Prostate gland (tissue), 2 donors: ENCODE measurements around the gene ST7L.

Source experiments
- POLR2A ChIP-seq: fragments of 450-650 bp; IDR thresholded peaks from one replicate; pipeline ENCODE4 v1.6.1; 2016; ENCODE audit warnings: antibody characterized with exemption, mild to moderate bottlenecking
- POLR2AphosphoS5 ChIP-seq: sonication (generic); formaldehyde crosslinking; IDR thresholded peaks from one replicate; pipeline ENCODE4 v1.6.1; 2017; ENCODE audit warnings: antibody characterized with exemption
- TF ChIP-seq, protein P1 (sequence below), 4 experiments: fragments of 200-600 bp in 2 of 4; fragments of 450-650 bp in 2 of 4; sonication (generic) in 2 of 4; IDR thresholded peaks; 1 replicate in 3 of 4; 2 replicates in 1 of 4; pipeline ENCODE4 v1.5.1; 2016 to 2019; ENCODE audit warnings: antibody characterized with exemption in 4 of 4, mild to moderate bottlenecking in 2 of 4, moderate library complexity in 2 of 4

DNA sequence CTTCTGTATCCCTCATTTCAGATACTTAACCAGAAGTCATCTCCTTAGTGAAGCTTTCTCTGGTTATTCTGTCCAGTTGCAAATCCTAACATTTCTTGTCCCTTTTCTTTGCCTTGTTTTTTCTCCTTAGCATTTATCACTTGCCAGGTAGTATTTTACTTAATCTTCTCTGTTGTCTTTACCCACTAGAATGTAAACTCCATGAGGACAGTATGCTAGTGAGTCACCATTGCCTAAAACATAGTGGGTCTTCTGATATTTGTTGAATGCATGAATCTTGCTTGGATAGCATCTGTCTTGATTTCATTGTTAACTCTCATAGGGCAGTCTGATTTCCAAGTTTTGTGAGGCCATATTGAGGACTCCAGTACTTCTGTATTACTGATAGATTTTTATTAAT lies 10.3 kb upstream of the ST7L start:
- TF ChIP-seq, protein P1, sequence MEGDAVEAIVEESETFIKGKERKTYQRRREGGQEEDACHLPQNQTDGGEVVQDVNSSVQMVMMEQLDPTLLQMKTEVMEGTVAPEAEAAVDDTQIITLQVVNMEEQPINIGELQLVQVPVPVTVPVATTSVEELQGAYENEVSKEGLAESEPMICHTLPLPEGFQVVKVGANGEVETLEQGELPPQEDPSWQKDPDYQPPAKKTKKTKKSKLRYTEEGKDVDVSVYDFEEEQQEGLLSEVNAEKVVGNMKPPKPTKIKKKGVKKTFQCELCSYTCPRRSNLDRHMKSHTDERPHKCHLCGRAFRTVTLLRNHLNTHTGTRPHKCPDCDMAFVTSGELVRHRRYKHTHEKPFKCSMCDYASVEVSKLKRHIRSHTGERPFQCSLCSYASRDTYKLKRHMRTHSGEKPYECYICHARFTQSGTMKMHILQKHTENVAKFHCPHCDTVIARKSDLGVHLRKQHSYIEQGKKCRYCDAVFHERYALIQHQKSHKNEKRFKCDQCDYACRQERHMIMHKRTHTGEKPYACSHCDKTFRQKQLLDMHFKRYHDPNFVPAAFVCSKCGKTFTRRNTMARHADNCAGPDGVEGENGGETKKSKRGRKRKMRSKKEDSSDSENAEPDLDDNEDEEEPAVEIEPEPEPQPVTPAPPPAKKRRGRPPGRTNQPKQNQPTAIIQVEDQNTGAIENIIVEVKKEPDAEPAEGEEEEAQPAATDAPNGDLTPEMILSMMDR (IDR thresholded peaks at IDR 0.05): no peak
- TF ChIP-seq POLR2AphosphoS5 (no peak), POLR2A (no peak)
